MM.1S (cell line): Measurements from ENCODE around the gene SMOC1.

Experiments
- DNase-seq: peaks from one replicate; pipeline ENCODE4 v3.0.0-alpha.2; 2015
- H2AFZ ChIP-seq: fragments of 300-600 bp; sonication (generic); 2 replicates; pipeline ENCODE4 v1.6.0; 2016; ENCODE audit warnings: antibody characterized with exemption, low read length
- H3F3A ChIP-seq: fragments of 300-600 bp; sonication (generic); 2 replicates; pipeline ENCODE4 v1.6.1; 2016; ENCODE audit warnings: mild to moderate bottlenecking, antibody characterized with exemption, low read length, moderate library complexity, mixed read lengths; ENCODE audit not compliant: insufficient read depth
- H3K27ac ChIP-seq: fragments of 300-600 bp; sonication (generic); 2 replicates; pipeline ENCODE4 v1.5.1; 2016; ENCODE audit warnings: mild to moderate bottlenecking, low read length
- H3K27me3 ChIP-seq: fragments of 300-600 bp; sonication (generic); replicated peaks from 2 replicates; pipeline ENCODE4 v1.6.0; 2016; ENCODE audit warnings: low read length; ENCODE audit not compliant: insufficient read depth
- H3K36me3 ChIP-seq: fragments of 300-600 bp; sonication (generic); replicated peaks from 2 replicates; pipeline ENCODE4 v1.6.1; 2016; ENCODE audit warnings: mild to moderate bottlenecking, low read length, mixed read lengths; ENCODE audit not compliant: insufficient read depth
- H3K4me1 ChIP-seq: fragments of 300-600 bp; sonication (generic); 2 replicates; pipeline ENCODE4 v1.6.1; 2016; ENCODE audit warnings: low read length, mixed read lengths
- H3K4me2 ChIP-seq: fragments of 300-600 bp; sonication (generic); 2 replicates; pipeline ENCODE4 v1.6.0; 2016; ENCODE audit warnings: low read depth, low read length
- H3K4me3 ChIP-seq: fragments of 300-600 bp; sonication (generic); 2 replicates; pipeline ENCODE4 v1.5.1; 2016; ENCODE audit warnings: low read length, mixed read lengths
- H3K79me2 ChIP-seq: fragments of 300-600 bp; sonication (generic); 2 replicates; pipeline ENCODE4 v1.6.1; 2016; ENCODE audit warnings: mixed run types, low read length, mixed read lengths
- H3K9ac ChIP-seq: fragments of 300-600 bp; sonication (generic); 2 replicates; pipeline ENCODE4 v1.6.1; 2016; ENCODE audit warnings: low read length, mixed read lengths
- H3K9me2 ChIP-seq: fragments of 300-600 bp; sonication (generic); replicated peaks from 2 replicates; pipeline ENCODE4 v1.6.1; 2016; ENCODE audit warnings: mild to moderate bottlenecking, low read length, mixed read lengths; ENCODE audit not compliant: insufficient read depth
- H3K9me3 ChIP-seq: fragments of 300-600 bp; sonication (generic); replicated peaks from 2 replicates; pipeline ENCODE4 v1.6.1; 2016; ENCODE audit warnings: mild to moderate bottlenecking, low read length, mixed read lengths; ENCODE audit not compliant: insufficient read depth
- H4K20me1 ChIP-seq: fragments of 300-600 bp; sonication (generic); 2 replicates; pipeline ENCODE4 v1.6.1; 2016; ENCODE audit warnings: mild to moderate bottlenecking, low read length, moderate library complexity, mixed read lengths; ENCODE audit not compliant: insufficient read depth
- CTCF ChIP-seq: fragments of 300-600 bp; sonication (generic); IDR thresholded peaks from 2 replicates; pipeline ENCODE4 v1.5.1; 2016; ENCODE audit warnings: antibody characterized with exemption, low read length, mixed read lengths
- EZH2 ChIP-seq: fragments of 300-600 bp; sonication (generic); optimal IDR thresholded peaks from 2 replicates; pipeline ENCODE3; 2017; ENCODE audit warnings: low read depth, mild to moderate bottlenecking, antibody characterized with exemption, low read length, mixed read lengths
- EZH2phosphoT487 ChIP-seq: fragments of 300-600 bp; sonication (generic); IDR thresholded peaks from 2 replicates; pipeline ENCODE4 v1.6.1; 2018; ENCODE audit warnings: antibody characterized with exemption, low read length

The SMOC1 gene

GRCh38 chr14:69855180-69855832, 23.9 kb upstream of the SMOC1 start:
- H2AFZ ChIP-seq, result no peak overlapping the region
- TF ChIP-seq CTCF (no peak), EZH2phosphoT487 (no peak), EZH2 (no peak)

GRCh38 chr14:69858801-69859200, 20.4 kb upstream of the SMOC1 start:
- no peaks in the 10 kb centered on the region for H4K20me1 ChIP-seq
- no peak overlapping the region for H3K9ac ChIP-seq
- DNase-seq, result no peak
- H3K79me2 ChIP-seq, result no peaks in the 10 kb centered on the region
- no peak for TF ChIP-seq EZH2phosphoT487
- no peak for TF ChIP-seq CTCF
- TF ChIP-seq EZH2, result no peak
- no peaks in the 10 kb centered on the region for H3K9me2 ChIP-seq
- no peaks in the 10 kb centered on the region for H3K36me3 ChIP-seq
- H2AFZ ChIP-seq, result no peak overlapping the region
- H3F3A ChIP-seq, result no peaks in the 10 kb centered on the region
- no peak overlapping the region for H3K27ac ChIP-seq
- H3K4me2 ChIP-seq, result no peak overlapping the region
- H3K9me3 ChIP-seq, result no peaks in the 10 kb centered on the region
- H3K4me1 ChIP-seq, result no peaks in the 10 kb centered on the region
- H3K4me3 ChIP-seq, result no peak overlapping the region
- H3K27me3 ChIP-seq, result no peaks in the 10 kb centered on the region

More at GRCh38 chr14:69855180-69855832, 23.9 kb upstream of the SMOC1 start:
- Histone ChIP-seq H3K36me3 (no peaks in the 10 kb centered on the region), H3F3A (no peaks in the 10 kb centered on the region), H3K27me3 (no peaks in the 10 kb centered on the region), H3K4me2 (no peak overlapping the region), H3K9me2 (no peaks in the 10 kb centered on the region), H3K4me3 (no peak overlapping the region), H3K9ac (no peak overlapping the region), H3K9me3 (no peaks in the 10 kb centered on the region), H3K79me2 (no peaks in the 10 kb centered on the region), H3K4me1 (no peaks in the 10 kb centered on the region), H3K27ac (no peak overlapping the region), H4K20me1 (no peaks in the 10 kb centered on the region)
- no peak for DNase-seq

- TF ChIP-seq EZH2phosphoT487, result no peak
- TF ChIP-seq CTCF, result no peak
- TF ChIP-seq EZH2, result no peak
- Histone ChIP-seq H3K79me2 (no peaks in the 10 kb centered on the region), H3K36me3 (no peaks in the 10 kb centered on the region), H3K9me3 (no peaks in the 10 kb centered on the region), H3K4me2 (no peak overlapping the region), H3K4me3 (no peak overlapping the region), H3K4me1 (no peaks in the 10 kb centered on the region), H3K9ac (no peak overlapping the region), H3K27me3 (no peaks in the 10 kb centered on the region), H3F3A (no peaks in the 10 kb centered on the region), H3K27ac (no peak overlapping the region), H4K20me1 (no peaks in the 10 kb centered on the region), H2AFZ (no peak overlapping the region), H3K9me2 (no peaks in the 10 kb centered on the region)
- no peak for DNase-seq
These were observed 19.6 kb upstream of the SMOC1 start for GRCh38 chr14:69859591-69859990.
